Loucy (cell line): ENCODE results near the gene ARL14EP.

ENCODE experiments used
- CTCF ChIP-seq: fragments of 200-600 bp; sonication (generic); conservative IDR thresholded peaks from 2 replicates; pipeline ENCODE4 v1.5.1; 2014; ENCODE audit warnings: mild to moderate bottlenecking, antibody characterized with exemption, low read length
- EZH2phosphoT487 ChIP-seq: fragments of 200-600 bp; IDR thresholded peaks from 2 replicates; pipeline ENCODE4 v1.6.1; 2018; ENCODE audit warnings: antibody characterized with exemption, mild to moderate bottlenecking, moderate library complexity, borderline replicate concordance

- TF ChIP-seq CTCF (no peak), EZH2phosphoT487 (no peak)
These were observed 37.3 kb upstream of the ARL14EP start for GRCh38 chr11:30285416-30286121.
